GM19372 (cell line): ENCODE data around the gene VOPP1.

Experiments used
- ATAC-seq: cut with Tn5 transposase; IDR thresholded peaks from one replicate; pipeline ENCODE4 v1.9.1; 2021; ENCODE audit warnings: mild to moderate bottlenecking, low read depth, moderate library complexity; ENCODE audit not compliant: unreplicated experiment

Gene VOPP1

DNA sequence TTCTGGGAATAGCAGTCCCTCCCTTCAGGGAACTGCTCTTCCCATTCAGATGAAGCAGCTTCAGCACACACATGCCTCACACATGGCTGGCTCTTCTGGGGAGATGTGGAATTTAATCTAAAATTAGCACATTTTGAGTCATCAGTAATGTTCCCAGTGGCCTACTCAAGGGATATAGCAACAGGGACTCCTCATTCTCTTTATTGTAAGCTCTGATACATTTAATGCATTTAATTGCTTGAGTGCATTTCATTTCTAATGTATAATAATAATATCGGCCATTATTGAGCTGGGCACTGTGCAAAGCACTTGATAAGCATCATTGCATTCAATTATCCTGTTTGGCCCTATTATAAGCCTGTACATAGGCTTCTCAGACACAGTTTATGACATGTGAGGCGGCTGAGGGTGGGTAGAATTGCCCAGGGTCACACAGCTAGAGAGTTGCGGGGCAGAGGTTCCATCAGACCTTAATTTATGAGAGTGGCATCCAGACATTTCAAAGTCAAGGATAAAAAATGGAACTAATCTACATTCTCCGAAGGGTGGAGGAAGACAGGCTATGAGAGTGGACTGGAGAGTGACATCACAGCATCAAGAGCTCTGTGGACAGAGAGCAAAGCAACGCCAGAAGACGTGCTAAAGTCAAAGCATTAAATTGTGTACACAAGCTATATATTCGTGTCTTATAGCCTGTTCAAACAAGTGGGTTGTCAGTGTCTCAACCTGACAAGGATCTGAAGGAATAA lies 130.4 kb downstream of the VOPP1 start:
- no peak for ATAC-seq

DNA sequence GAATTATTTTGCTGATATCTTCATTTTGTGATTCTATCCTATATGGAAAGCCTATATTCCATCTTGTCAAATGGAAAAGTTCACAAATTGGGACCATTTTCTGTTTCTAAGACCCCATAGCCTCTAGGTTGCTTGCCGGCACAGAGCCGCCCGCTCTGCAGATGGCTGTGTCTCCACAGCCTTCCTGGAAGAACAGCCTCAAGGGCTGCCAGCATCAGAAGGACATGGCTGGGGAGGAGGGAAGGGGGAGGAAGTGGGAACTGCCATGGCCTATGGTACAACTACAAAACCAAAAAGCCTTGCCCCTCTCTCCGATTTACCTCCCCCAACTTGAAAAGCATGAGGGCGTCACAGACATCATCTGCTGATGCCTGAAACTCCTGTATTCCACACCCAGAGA lies 131.3 kb downstream of the VOPP1 start:
- ATAC-seq, result no peak

DNA sequence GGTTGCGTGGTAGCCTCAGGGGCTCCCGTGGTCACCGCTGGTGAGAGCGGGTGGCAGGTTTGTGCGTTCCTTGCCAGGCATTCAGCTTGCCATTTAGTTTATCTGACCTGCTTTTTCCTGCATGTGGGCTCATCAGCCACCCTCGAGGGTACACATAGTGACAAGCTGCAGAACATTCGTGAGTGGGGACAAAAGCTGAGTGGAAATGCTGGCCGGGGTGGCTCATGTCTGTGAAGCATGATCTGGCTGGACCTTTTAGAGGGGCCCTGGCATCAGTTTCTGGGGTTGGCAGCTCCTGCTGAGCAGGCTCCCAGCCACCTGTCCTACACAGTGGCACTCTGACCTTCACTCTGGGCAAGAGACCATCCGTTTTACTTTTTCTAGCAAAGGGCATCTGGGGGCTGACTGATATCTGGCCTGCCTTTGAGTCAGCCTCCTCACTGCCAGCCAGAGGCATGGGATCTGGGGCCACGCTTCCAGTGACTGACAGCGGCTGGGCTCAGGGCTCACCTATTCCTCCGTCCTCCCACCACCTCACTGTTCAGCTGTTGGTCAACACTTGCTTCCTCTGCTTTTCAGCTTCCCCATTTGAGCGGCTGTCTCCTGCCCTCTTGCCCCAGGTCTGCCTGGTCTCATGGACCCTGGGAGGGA lies 132.1 kb downstream of the VOPP1 start:
- no peak for ATAC-seq

DNA sequence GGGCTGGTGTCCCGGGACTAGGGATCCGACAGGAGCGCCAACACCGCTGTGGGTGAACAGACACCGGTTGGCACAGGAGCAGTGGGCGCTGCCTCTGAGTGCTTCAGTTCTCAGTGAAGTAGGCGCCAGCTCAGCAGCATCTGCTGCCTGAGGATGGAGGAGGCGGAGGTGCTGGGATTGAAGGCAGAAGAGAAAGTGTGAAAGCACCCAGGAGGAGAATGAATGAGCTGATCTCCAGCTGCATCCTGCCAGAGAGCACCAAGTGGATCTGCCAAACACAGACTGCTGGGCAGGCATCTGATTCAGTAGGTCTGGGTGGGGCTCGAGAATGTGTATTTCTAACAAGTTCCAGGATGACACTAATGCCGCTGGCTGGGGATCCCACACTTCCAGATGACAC lies 132.7 kb downstream of the VOPP1 start:
- no peak for ATAC-seq

DNA sequence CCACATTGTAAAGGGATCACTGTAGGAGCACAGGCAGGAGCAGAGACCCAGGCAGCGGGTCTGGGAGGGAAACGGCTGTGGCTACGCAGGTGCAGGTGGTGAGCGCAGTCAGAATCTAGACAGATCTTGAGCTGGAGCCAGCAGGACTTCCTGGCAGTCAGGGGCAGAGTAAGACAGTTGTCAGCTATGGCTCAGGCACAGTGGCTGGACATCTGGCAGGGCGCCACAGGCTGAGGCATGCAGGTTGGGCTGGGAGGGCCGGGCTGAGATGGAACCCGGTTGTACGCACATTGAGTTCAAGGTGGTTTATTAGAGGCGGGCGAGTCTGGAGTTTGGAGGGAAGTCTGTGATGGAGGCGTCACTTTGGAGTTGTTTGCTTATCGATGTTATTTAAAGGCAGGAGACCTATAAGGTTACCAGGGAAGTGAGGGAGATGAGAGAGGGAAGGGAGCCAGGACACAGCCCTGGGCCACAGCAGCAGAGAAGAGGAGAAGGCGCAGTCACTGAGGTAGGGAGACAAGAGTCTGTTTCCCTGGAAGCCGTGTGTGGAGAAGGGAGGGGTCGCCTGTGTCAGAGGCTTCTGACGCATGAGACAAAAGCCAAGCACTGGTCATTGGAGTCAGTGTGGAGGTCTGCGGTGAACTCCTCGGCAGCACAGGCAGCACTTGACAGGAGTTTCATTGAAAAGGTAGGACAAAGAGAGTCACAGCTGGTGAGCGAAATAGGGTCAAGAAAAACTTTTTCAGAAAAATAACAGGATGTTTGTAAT lies 133.4 kb downstream of the VOPP1 start:
- no peak for ATAC-seq

DNA sequence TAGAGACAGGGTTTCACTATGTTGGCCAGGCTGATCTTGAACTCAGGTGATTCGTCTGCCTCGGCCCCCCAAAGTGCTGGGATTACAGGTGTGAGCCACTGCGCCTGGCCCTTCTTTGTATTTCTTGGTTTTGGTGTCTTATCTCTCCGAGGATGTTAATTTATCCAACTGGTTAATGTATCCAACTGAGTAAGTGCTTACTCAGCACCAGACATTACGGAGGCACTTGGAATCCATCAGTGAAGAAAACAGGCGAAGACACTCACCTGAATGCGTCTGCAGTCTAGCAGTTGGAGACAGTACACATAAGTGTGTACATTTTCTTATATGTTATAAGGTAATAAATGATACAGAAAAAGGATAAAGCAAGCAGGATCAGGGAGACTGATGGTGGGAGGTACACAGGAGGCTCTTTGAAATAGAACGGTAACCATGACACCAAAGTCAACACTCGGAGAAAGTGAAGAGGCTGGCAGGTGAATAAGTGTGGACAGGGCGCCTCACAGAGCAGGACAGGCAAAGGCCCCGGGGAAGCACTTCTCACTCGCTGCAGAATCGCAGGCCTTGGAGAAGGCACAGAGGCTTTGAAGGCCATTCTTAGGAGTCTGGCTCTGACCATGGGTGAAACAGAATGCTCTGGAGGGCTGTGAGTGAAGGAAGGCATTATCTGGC lies 134.1 kb downstream of the VOPP1 start:
- no peak for ATAC-seq

DNA sequence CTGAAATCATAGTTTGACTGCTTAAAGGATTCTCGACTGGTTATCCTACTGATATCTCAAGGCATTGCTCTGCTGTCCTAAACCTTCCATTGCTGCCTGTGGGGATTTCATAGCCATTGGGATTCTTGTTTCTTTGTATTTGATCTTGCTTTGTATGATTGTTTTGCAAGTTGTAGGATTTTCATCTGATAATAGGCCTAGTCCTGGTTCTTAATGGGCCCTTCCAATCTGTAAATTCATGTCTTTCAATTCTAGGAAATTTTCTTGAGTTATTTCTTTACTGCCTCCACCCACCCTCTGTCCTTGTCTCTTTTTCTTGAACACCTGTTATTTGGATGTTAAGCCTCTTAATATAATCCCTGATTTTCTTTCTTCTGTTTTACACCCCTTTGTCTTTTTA lies 134.9 kb downstream of the VOPP1 start:
- ATAC-seq, result no peak

DNA sequence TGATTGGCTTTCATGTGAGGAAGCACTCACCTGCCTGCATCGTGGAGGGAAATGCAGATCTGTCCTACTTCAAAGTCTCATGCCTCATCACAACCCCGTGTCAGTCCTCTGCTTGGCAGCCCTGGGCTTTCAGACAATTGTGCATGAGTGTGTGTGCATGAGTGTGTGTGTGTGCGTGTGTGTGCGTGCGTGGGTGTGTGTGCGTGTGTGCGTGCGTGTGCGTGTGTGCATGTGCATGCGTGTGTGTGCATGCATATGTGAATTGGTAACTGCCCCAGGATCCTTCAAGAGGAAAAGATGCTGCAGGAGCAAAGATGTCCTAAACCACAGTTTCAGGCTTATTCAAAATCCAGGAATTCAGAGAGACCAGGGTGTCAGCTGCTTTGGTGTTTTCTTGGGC lies 135.8 kb downstream of the VOPP1 start:
- no peak for ATAC-seq

DNA sequence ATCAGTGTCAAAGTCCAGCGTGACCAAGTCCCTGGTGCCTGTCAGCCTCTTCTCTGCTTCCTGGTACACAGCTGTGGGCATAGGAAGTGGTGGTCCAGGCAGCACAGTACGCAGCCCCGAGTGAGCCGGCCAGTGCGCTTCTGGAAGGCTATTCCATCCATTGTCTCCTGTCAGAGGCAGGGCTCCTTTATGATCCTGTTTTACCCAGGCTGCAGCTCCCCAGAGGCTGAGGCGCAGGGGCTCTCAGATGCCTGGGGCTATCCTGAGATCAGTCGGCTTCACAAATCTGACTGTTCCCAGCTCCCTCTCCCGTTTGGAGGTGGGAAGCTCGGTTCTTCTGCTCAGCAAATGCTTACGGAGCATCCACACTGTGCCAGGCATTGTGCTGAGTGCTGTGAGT lies 136.8 kb downstream of the VOPP1 start:
- no peak for ATAC-seq

DNA sequence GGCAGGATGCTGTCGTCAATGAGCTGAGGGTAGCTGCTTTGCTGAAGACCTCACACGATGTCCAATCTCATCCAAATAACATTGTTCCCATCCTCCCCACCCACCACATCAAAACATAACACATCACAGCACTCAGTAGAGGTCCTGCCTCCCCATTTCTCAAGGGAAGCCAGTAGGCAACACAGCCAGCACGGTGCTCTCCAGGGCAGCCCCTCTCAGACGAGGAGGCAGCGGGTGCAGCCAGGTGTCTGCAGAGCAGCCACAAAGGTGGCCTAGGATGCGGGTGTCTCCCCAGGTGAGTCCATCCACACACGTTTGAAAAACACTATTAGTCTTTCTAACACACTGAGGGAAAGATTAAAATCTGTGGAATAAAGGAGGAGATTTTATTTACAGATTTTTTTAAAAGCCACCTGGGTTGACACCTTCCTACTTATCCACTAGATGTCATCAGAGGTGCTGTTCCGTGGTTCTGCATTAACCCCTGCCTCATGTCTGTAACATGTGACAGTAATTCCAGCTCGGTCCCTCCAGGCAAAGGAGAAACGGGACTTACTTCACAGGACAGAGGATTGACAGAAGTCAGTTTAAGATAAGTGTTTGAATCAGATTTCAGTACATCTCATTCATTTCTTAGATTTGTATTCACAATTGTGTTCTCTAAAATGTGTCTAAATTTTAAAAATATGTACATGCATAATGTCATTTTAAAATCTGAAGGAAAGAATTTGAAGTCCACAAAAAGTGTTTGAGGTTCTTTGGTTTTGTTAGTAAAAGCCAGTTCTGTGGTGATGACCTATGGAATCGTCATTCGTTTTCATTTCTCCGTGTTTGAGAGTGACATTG lies 139.1 kb downstream of the VOPP1 start:
- ATAC-seq, result peak; percentile 76

DNA sequence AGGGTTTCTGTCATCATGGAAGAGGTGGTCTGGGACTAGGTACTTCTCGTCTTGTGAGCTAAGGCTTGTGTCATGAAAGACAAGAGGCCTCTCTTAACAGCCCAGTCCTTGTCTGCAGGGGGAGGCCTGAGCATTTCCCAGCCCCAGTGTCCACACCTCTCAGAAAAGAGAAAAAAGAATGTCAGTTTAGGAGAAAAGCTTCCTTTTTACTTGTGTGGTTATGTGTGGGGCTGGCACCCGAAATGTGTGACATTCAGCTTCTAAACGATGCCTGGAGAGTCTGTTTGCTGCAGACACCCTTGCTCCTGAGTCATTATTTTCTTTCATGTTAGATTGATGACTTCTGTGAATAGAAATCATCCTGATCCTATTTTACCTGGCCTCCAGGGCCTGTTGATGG lies 139.8 kb downstream of the VOPP1 start:
- ATAC-seq, result no peak

DNA sequence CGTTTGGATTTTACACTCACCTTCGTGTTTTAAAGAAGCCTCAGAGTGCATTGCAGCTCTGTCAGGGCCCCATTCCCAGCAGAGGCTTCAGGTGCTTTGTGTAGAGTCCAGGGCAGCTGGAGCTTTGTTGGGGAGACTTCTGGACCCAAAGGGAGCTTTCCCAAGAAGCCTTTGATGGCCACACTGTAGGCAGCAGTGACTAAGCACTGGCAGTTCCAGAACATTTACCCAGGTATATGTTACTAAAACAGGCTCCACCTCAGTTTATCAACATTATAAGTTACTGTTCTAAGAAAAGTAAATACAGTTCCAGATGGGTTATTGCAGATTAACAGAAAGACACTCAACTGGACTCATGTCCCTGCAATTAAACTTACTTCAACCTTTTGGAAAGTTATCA lies 140.4 kb downstream of the VOPP1 start:
- no peak for ATAC-seq

DNA sequence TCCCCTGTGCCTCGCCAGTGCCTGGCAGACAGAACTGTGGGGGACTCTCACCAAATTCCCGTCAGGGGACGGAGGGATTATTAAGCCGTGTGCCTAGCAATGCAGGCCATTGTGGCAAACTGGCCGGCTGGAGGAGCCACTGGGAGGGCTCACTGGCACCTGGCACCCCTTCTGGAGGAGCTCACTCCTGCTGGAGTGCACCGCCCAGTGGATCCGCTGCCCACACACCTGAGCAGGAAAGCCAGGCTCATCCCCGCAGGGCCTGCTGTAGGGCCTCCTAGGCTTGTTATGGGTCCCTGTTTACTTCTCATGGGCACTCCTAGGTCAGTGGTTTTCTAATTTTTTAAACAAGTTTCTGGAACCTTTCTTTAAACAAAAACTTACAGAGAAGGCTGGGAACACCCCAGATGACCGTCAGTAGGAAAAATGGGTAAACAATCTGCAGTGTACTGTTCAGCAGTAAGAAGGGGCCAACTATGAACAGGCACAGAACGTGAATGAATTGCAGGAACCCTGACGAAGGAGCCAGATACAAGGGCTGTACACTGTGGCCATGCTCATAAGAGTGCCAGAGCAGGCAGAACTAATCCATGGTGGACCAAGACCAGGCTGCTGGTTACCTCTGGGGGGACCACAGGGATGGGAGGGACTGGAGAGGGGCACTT lies 142.3 kb downstream of the VOPP1 start:
- no peak for ATAC-seq

DNA sequence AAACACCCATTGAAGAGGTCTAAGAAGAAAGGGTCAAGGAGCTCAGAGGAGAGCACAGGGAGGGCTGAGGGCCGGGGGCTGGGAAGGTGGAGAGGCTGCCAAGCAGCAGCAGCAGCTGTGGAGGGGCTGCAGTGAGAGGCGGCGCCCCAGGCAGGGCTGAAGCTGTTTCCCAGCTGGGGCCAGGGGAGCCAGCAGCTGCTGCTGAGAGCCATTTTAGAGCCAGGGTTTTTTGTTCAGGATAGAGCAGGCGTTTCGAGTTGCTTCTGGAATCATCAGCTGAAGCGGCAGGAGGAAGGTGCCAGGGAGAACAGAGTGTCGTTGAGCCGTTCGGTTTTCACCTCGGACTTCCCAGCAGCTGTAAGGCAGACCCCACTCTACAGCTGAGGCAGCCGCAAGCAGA lies 144.5 kb downstream of the VOPP1 start:
- no peak for ATAC-seq

DNA sequence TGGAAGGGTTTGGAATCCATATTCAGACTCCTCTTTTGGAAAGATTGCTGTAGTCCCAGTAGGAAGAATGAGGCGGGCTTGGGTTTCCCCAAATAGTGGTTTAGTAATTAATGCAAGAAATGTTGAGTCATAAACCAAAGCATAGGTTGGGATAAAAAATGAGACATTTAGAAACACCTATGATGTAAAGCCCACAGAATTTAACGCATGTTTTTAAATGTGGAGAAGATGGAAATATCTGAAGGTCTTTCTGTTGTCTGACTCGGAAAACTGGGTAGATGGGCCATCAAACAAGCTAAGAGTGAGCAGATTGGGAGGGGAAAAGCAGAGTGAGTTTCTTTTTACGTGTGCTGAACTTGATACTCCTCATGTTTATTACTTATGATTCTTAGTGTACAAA lies 145.0 kb downstream of the VOPP1 start:
- ATAC-seq, result no peak

DNA sequence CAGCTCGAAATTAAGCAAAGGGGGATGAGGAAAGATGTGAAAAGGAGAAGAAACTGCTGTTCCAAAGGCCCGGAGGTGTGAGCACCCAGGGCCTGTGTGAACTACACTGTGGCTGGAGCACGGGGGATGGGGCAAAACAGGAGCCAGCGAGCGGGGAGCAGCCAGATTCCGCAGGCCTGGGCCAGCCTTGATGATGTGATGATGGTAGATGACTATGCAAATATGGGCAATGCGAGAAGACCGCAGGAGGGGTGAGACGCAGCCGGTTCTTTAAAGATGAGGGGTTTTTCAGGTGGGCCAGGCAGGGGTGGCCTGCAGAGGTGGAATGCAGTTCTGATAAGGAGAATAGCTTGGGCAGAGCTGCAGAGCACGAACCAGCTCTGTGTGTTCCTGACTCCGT lies 145.6 kb downstream of the VOPP1 start:
- no peak for ATAC-seq

DNA sequence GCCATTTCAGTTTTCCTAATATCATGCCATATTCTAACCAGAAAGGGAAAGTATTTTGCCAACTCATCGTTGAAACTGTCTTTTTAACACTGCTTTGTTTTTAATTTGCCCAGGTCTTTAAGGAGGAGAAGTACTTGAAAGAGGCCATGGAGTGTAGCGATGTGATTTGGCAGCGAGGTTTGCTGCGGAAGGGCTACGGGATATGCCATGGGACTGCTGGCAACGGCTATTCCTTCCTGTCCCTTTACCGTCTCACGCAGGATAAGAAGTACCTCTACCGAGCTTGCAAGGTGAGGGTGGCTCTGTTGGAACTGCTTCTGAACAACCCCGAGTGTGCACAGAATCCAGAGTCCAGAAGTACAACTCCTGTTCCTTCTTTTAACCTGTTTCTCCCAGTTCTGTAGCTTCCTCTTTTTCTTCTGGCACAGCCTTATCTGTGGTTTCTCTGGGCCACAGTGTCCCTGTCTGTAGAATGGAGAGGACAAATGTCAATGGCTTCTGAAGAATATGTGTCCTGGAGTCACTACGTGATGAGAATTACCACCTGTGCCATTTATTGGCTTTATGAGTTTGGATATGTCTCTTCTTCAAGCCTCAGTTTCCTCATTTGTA lies 147.1 kb downstream of the VOPP1 start:
- no peak for ATAC-seq

DNA sequence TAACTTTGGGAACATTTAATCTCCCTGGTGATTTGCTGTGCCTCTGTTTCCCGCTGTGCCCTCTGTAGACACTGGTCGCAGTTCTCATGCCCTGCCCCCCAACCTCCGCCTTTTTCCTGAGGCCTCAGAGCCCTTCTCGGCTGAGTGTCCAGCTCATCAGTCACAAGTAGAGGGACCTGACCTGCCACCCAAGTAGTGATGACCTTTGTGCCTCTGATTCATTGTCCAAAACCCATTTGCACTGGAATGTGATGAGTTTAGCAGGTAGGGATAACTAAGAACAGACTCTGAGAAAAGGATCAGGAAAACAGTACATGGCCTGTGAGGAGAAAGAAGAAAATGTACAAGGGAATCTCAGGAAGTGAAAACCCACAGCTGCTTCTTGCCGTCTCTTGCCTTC lies 148.4 kb downstream of the VOPP1 start:
- ATAC-seq, result no peak

DNA sequence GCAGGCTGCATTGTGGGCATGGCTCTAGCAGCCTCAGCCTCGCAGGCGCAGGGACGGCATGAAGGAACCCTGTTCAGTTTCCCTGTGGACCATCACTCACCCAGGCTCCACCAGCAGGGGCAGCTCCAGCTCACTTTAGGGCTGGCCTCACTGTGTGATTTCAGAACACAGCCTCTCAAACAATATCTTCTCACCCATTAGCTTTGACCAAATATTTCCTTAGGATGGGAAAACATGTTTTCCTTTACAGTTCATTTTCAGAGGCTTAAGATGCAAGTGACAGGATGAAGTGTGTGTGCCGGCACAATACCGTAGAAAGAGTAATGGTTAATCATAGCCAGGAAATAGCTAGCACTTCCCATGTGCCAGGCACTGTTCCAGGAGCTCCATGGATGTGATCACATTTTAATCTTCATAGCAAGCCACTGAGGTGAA lies 149.0 kb downstream of the VOPP1 start:
- ATAC-seq, result no peak
